Endothelial cell of umbilical vein (primary cell): ENCODE measurements around the gene ZDHHC11B. TPM values are rescaled to one million over a fixed set of nuclear protein-coding genes. Genes with fewer than 3 reads are reported as not detected.
"Not testable (repeated sequence)": the region's sequence is repeated elsewhere in the genome, so short reads cannot be mapped to it uniquely, and the experiment has no call there.

Experiments used
- BruUV-seq: library from RNA; stranded (reverse); fragments of 400-500 nt; replicated peaks from 2 replicates; lab custom pipeline; 2021; lab: Mats Ljungman, UMichigan
- CTCF ChIA-PET: fragments of 300-600, 350-600 bp; sonication (Branson Sonifier 250); formaldehyde crosslinking; loops from one replicate; lab custom pipeline; 2021; ENCODE audit warnings: antibody characterized with exemption, inconsistent platforms; lab: Charles Lee
- POLR2A ChIA-PET: fragments of 300-600, 350-600 bp; sonication (Branson Sonifier 250); formaldehyde crosslinking; loops from one replicate; lab custom pipeline; 2021; ENCODE audit warnings: antibody characterized with exemption, inconsistent platforms; lab: Charles Lee
- DNase-seq: peaks from one replicate; pipeline ENCODE4 v3.0.0-alpha.2; 2011; ENCODE audit warnings: low read depth, low spot score
- FAIRE-seq: peaks from 2 replicates; lab custom pipeline; 2011; peaks lifted over from hg19 to GRCh38; lab: Jason Lieb, UNC
- H2AFZ ChIP-seq: 2 replicates; pipeline ENCODE4 v1.6.0; 2012; ENCODE audit warnings: low read depth, low read length, control low read depth, inconsistent platforms
- H3K27ac ChIP-seq: 2 replicates; pipeline ENCODE4 v1.5.1; 2011; ENCODE audit warnings: low read depth, mild to moderate bottlenecking, control low read depth, low read length, moderate library complexity; ENCODE audit not compliant: insufficient read depth
- H3K27me3 ChIP-seq, 2 experiments: 2 replicates each; pipeline versions ENCODE4 v1.6.0 to v1.6.1; 2011; ENCODE audit warnings: low read length in 2 of 2, mixed read lengths in 1 of 2; ENCODE audit not compliant: control insufficient read depth in 2 of 2, insufficient read depth in 2 of 2
- H3K36me3 ChIP-seq, 2 experiments: 2 replicates in 1 of 2; 3 replicates in 1 of 2; pipeline ENCODE4 v1.5.1; 2011; ENCODE audit warnings: low read length in 2 of 2, mild to moderate bottlenecking in 1 of 2, moderate library complexity in 1 of 2; ENCODE audit not compliant: control insufficient read depth in 2 of 2, insufficient read depth in 2 of 2; ENCODE audit errors: extremely low read depth in 1 of 2
- H3K4me1 ChIP-seq: 3 replicates; pipeline ENCODE4 v1.5.1; 2011; ENCODE audit warnings: mild to moderate bottlenecking, low read length; ENCODE audit not compliant: control insufficient read depth, insufficient read depth; ENCODE audit errors: extremely low read depth
- H3K4me2 ChIP-seq: 2 replicates; pipeline ENCODE4 v1.6.1; 2011; ENCODE audit warnings: low read length, control low read depth, mixed read lengths; ENCODE audit not compliant: insufficient read depth
- H3K4me3 ChIP-seq, 3 experiments: fragments of 200-600 bp in 1 of 3; sonication (generic), shearing (Covaris generic) in 1 of 3; replicated peaks in 1 of 3; 2 replicates each; pipeline ENCODE4 v1.5.1; 2011 to 2016; ENCODE audit warnings: control low read depth in 3 of 3, low read length in 3 of 3, mild to moderate bottlenecking in 2 of 3, inconsistent platforms in 1 of 3, low read depth in 1 of 3, moderate library complexity in 1 of 3; ENCODE audit not compliant: insufficient read depth in 1 of 3
- H3K79me2 ChIP-seq: 2 replicates; pipeline ENCODE4 v1.6.0; 2012; ENCODE audit warnings: low read length, inconsistent platforms; ENCODE audit not compliant: control insufficient read depth, insufficient read depth
- H3K9ac ChIP-seq: replicated peaks from 2 replicates; pipeline ENCODE3; 2011; ENCODE audit warnings: low read length, control low read depth; ENCODE audit not compliant: insufficient read depth; ENCODE audit errors: extremely low read depth
- H3K9me1 ChIP-seq: replicated peaks from 3 replicates; pipeline ENCODE4 v1.6.0; 2011; ENCODE audit warnings: mild to moderate bottlenecking, low read length; ENCODE audit not compliant: control insufficient read depth, insufficient read depth; ENCODE audit errors: extremely low read depth
- H3K9me3 ChIP-seq: replicated peaks from 2 replicates; pipeline ENCODE4 v1.5.1; 2012; ENCODE audit warnings: low read length, inconsistent platforms; ENCODE audit not compliant: control insufficient read depth, insufficient read depth
- H4K20me1 ChIP-seq: replicated peaks from 2 replicates; pipeline ENCODE3; 2011; ENCODE audit warnings: mild to moderate bottlenecking, low read length; ENCODE audit not compliant: control insufficient read depth, insufficient read depth; ENCODE audit errors: extremely low read depth
- EZH2 ChIP-seq: IDR thresholded peaks from 2 replicates; pipeline ENCODE4 v1.6.1; 2012; ENCODE audit warnings: borderline replicate concordance, low read depth, mild to moderate bottlenecking, moderate library complexity, low read length, inconsistent platforms; ENCODE audit not compliant: severe bottlenecking
- FOS ChIP-seq: IDR thresholded peaks from 2 replicates; pipeline ENCODE4 v1.6.1; 2011; ENCODE audit warnings: mild to moderate bottlenecking, low read length, moderate library complexity, borderline replicate concordance; ENCODE audit not compliant: insufficient read depth
- GATA2 ChIP-seq: IDR thresholded peaks from 2 replicates; pipeline ENCODE4 v1.7.0; 2011; ENCODE audit warnings: low read depth, mild to moderate bottlenecking, moderate library complexity, mixed read lengths, low read length; ENCODE audit not compliant: insufficient read length, insufficient read depth
- JUN ChIP-seq: IDR thresholded peaks from 2 replicates; pipeline ENCODE4 v1.6.1; 2011; ENCODE audit warnings: borderline replicate concordance, low read depth; ENCODE audit not compliant: insufficient read length, insufficient read depth
- POLR2AphosphoS5 ChIP-seq: IDR thresholded peaks from 2 replicates; pipeline ENCODE4 v1.6.1; 2012; ENCODE audit warnings: low read depth, mild to moderate bottlenecking, control low read depth, low read length, moderate library complexity; ENCODE audit not compliant: insufficient read depth
- dilution Hi-C: fragments of 300-500 bp; cut with MboI; formaldehyde crosslinking; loops from one replicate; pipeline ENCODE4 v1.15.0; 2019; ENCODE audit warnings: low sequenced_read_pairs; ENCODE audit not compliant: extremely low pct_ligation_motif_present
- intact Hi-C: fragments of 100-400 bp; cut with micrococcal nuclease; formaldehyde crosslinking; loops from one replicate; pipeline ENCODE4 v1.10.0; 2022
- polyA plus RNA-seq, 4 experiments: library from polyadenylated mRNA; depleted of rRNA in 3 of 4; stranded (reverse) in 3 of 4; unstranded in 1 of 4; fragments of >200 nt; gene quantifications; 2 replicates each; pipeline versions ENCODE4 v1.2.1 to v1.2.3, GENCODE V29; 2011 to 2012; ENCODE audit warnings: missing spikeins in 1 of 4
- total RNA-seq: library from RNA; stranded (reverse); gene quantifications from 2 replicates; pipeline ENCODE4 v1.2.3, GENCODE V29; 2021
- TF ChIP-seq, protein P1 (sequence below): IDR thresholded peaks from 2 replicates; pipeline ENCODE4 v1.6.1; 2011; ENCODE audit not compliant: insufficient read depth, insufficient read length
- TF ChIP-seq, protein P2 (sequence below), 2 donors: IDR thresholded peaks; 1 replicate in 1 of 2; 2 replicates in 1 of 2; pipeline ENCODE4 v1.5.1; 2011; ENCODE audit warnings: low read length in 2 of 2, mild to moderate bottlenecking in 2 of 2, moderate library complexity in 2 of 2, control low read depth in 1 of 2, inconsistent platforms in 1 of 2, low read depth in 1 of 2; ENCODE audit not compliant: insufficient read depth in 1 of 2; ENCODE audit errors: extremely low read depth in 1 of 2

Gene ZDHHC11B
- total and polyA plus RNA-seq, 2 donors (not counting 3 experiments of a cell fraction or from before 2014, with no cell fraction given) = not detected

GRCh38 chr5:763397-763796, 21.1 kb downstream of the ZDHHC11B start:
- FAIRE-seq (no peak), DNase-seq (no peak)
- Histone ChIP-seq H3K27ac (no peak overlapping the region), H3K4me3 (no peak overlapping the region), H3K27me3 (no peaks in the 10 kb centered on the region), H3K36me3 (no peaks in the 10 kb centered on the region), H3K9me1 (no peaks in the 10 kb centered on the region), H3K4me1 (no peaks in the 10 kb centered on the region), H3K9me3 (no peaks in the 10 kb centered on the region), H3K4me2 (no peak overlapping the region), H3K79me2 (no peaks in the 10 kb centered on the region), H2AFZ (no peak overlapping the region), H3K9ac (no peak overlapping the region), H4K20me1 (no peaks in the 10 kb centered on the region)
- no TSS peak for BruUV-seq
- intact Hi-C loops (no loop called here), dilution Hi-C loops (no loop called here)
- ChIA-PET POLR2A (no interaction called here), CTCF (no interaction called here)
- TF ChIP-seq POLR2AphosphoS5 (no peak), FOS (no peak), JUN (no peak), EZH2 (no peak), GATA2 (no peak)
- TF ChIP-seq, protein P1, sequence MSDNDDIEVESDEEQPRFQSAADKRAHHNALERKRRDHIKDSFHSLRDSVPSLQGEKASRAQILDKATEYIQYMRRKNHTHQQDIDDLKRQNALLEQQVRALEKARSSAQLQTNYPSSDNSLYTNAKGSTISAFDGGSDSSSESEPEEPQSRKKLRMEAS = no peak
- TF ChIP-seq, protein P2, sequence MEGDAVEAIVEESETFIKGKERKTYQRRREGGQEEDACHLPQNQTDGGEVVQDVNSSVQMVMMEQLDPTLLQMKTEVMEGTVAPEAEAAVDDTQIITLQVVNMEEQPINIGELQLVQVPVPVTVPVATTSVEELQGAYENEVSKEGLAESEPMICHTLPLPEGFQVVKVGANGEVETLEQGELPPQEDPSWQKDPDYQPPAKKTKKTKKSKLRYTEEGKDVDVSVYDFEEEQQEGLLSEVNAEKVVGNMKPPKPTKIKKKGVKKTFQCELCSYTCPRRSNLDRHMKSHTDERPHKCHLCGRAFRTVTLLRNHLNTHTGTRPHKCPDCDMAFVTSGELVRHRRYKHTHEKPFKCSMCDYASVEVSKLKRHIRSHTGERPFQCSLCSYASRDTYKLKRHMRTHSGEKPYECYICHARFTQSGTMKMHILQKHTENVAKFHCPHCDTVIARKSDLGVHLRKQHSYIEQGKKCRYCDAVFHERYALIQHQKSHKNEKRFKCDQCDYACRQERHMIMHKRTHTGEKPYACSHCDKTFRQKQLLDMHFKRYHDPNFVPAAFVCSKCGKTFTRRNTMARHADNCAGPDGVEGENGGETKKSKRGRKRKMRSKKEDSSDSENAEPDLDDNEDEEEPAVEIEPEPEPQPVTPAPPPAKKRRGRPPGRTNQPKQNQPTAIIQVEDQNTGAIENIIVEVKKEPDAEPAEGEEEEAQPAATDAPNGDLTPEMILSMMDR (IDR thresholded peaks at IDR 0.05; ENCODE audit: extremely low read depth in 1 of 2, insufficient read depth in 1 of 2, low read depth in 1 of 2, low read length in 2 of 2) = no peak

- H3K9ac ChIP-seq, H2AFZ ChIP-seq, H3K9me3 ChIP-seq, H3K4me2 ChIP-seq, dilution Hi-C loops, CTCF ChIA-PET, H4K20me1 ChIP-seq, H3K36me3 ChIP-seq, H3K4me1 ChIP-seq, H3K27ac ChIP-seq, H3K27me3 ChIP-seq, intact Hi-C loops, H3K9me1 ChIP-seq, H3K79me2 ChIP-seq, FAIRE-seq, H3K4me3 ChIP-seq, POLR2A ChIA-PET, DNase-seq, BruUV-seq: not testable (repeated sequence)
Measured at GRCh38 chr5:762996-763395, 21.5 kb downstream of the ZDHHC11B start.
